Neural progenitor cell (in vitro differentiated cells): ENCODE results near the gene FAM219B.

ENCODE experiments used
- EZH2 ChIP-seq: fragments of 200-600 bp; sonication (generic); IDR thresholded peaks from 2 replicates; pipeline ENCODE4 v1.6.1; 2017; ENCODE audit warnings: antibody characterized with exemption, mild to moderate bottlenecking, moderate library complexity
- TF ChIP-seq, protein P1 (sequence below): fragments of 200-600 bp; sonication (generic); IDR thresholded peaks from 2 replicates; pipeline ENCODE4 v1.5.1; 2017; ENCODE audit warnings: antibody characterized with exemption, mild to moderate bottlenecking

DNA sequence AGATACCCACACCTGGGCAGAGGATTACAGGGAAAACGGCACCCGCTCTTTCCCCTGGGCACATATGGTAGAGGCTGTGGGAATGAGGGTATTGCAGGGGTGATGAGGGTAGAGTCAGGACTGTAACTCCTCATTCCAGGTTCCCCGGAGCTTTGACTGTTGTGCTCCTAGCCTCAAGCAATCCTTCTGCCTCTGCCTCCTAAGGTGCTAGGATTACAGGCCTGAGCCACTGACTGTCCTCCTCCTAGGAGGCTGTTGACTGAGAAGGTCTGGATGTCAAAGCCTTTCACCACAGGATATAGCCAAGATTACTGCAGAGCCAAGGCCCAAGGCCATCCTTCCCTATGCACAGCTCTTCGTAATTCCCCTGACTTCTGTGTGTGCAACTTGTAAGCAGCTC is 17.9 kb downstream of the FAM219B start:
- no peak for TF ChIP-seq EZH2
- TF ChIP-seq, protein P1, sequence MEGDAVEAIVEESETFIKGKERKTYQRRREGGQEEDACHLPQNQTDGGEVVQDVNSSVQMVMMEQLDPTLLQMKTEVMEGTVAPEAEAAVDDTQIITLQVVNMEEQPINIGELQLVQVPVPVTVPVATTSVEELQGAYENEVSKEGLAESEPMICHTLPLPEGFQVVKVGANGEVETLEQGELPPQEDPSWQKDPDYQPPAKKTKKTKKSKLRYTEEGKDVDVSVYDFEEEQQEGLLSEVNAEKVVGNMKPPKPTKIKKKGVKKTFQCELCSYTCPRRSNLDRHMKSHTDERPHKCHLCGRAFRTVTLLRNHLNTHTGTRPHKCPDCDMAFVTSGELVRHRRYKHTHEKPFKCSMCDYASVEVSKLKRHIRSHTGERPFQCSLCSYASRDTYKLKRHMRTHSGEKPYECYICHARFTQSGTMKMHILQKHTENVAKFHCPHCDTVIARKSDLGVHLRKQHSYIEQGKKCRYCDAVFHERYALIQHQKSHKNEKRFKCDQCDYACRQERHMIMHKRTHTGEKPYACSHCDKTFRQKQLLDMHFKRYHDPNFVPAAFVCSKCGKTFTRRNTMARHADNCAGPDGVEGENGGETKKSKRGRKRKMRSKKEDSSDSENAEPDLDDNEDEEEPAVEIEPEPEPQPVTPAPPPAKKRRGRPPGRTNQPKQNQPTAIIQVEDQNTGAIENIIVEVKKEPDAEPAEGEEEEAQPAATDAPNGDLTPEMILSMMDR = no peak
